Body of pancreas (tissue), 4 donors: ENCODE data around the gene SLC36A2. TPM values are rescaled to one million over a fixed set of nuclear protein-coding genes. Genes with fewer than 3 reads are reported as not detected.

ENCODE experiments used
- ATAC-seq: fragments of 150-250 bp; one replicate; pipeline ENCODE4 v1.9.1; 2016
- DNase-seq, 4 donors: peaks; one replicate each; pipeline ENCODE4 v3.0.0-alpha.2; 2019
- H3K27ac ChIP-seq, 4 donors: fragments of 200-600 bp; sonication (generic); 1 replicate in 3 of 4; 2 replicates in 1 of 4; pipeline versions ENCODE4 v1.5.1 to v1.6.1; 2016 to 2019; ENCODE audit warnings: mild to moderate bottlenecking in 1 of 4, mixed read lengths in 1 of 4, moderate library complexity in 1 of 4
- H3K27me3 ChIP-seq, 2 donors: fragments of 200-600 bp; sonication (generic); one replicate each; pipeline ENCODE4 v1.6.0; 2016; ENCODE audit warnings: mild to moderate bottlenecking in 1 of 2
- H3K36me3 ChIP-seq, 2 donors: fragments of 200-600 bp; sonication (generic); replicated peaks in 1 of 2; 2 replicates each; pipeline ENCODE4 v1.5.1; 2016; ENCODE audit warnings: low read depth in 2 of 2; ENCODE audit not compliant: insufficient read depth in 1 of 2
- H3K4me1 ChIP-seq: fragments of 200-600 bp; sonication (generic); one replicate; pipeline ENCODE4 v1.6.0; 2016
- H3K4me3 ChIP-seq, 2 donors: fragments of 200-600 bp; sonication (generic); 1 replicate in 1 of 2; 2 replicates in 1 of 2; pipeline ENCODE4 v1.5.1; 2016 to 2019
- H3K9me3 ChIP-seq, 3 donors: fragments of 200-600 bp; sonication (generic); 1 replicate in 2 of 3; 2 replicates in 1 of 3; pipeline ENCODE4 v1.5.1; 2016
- POLR2A ChIP-seq, 3 donors: fragments of 450-650 bp; IDR thresholded peaks; one replicate each; pipeline ENCODE4 v1.6.1; 2016; ENCODE audit warnings: antibody characterized with exemption in 3 of 3, mild to moderate bottlenecking in 2 of 3
- WGBS, 2 donors: methylation state at CpG; one replicate each; pipeline ENCODE4 v1.1.5; 2017; 5-methylcytosine and 5-hydroxymethylcytosine counted together
- intact Hi-C: fragments of 100-400 bp; cut with DNase I; formaldehyde crosslinking; loops from one replicate; pipeline ENCODE4 v1.15.1; 2023
- total RNA-seq, 2 donors: library from RNA; depleted of rRNA; stranded (reverse); fragments of >200 nt; gene quantifications; one replicate each; pipeline ENCODE4 v1.1.0, GENCODE V29; 2016
- TF ChIP-seq, protein P1 (sequence below), 7 experiments: fragments of 450-650 bp in 4 of 7; fragments of 200-600 bp in 3 of 7; sonication (generic) in 3 of 7; IDR thresholded peaks; one replicate each; pipeline ENCODE4 v1.5.1; 2016 to 2019; ENCODE audit warnings: antibody characterized with exemption in 7 of 7

The SLC36A2 gene
- total RNA-seq, 2 donors from 2014 or later, result not detected

DNA sequence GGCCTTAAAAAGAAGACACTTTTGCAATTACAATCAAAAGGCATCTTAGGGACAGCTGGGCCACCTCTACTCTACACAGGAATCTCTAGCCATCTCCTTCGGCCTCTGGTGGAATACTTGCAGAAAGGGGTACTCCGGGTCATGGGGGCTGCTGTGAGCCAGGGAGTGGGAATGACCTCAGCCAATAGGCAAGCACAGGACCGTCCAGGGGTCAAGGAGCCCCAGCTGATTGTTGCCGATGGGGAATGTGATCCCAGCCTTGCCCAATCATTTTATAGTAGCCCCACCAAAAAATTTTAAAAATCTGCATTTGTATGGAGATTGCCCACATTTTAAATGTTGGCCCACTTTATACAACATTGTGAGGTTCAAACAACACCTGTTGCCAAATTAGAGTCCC lies 26.9 kb downstream of the SLC36A2 start:
- Histone ChIP-seq H3K9me3 (no peaks in the 10 kb centered on the region), H3K4me1 (no peaks in the 10 kb centered on the region), H3K27me3 (no peaks in the 10 kb centered on the region), H3K4me3 (no peak overlapping the region), H3K36me3 (no peaks in the 10 kb centered on the region), H3K27ac (no peak overlapping the region)
- TF ChIP-seq POLR2A (IDR thresholded peaks at IDR 0.05), result no peak
- TF ChIP-seq, protein P1, sequence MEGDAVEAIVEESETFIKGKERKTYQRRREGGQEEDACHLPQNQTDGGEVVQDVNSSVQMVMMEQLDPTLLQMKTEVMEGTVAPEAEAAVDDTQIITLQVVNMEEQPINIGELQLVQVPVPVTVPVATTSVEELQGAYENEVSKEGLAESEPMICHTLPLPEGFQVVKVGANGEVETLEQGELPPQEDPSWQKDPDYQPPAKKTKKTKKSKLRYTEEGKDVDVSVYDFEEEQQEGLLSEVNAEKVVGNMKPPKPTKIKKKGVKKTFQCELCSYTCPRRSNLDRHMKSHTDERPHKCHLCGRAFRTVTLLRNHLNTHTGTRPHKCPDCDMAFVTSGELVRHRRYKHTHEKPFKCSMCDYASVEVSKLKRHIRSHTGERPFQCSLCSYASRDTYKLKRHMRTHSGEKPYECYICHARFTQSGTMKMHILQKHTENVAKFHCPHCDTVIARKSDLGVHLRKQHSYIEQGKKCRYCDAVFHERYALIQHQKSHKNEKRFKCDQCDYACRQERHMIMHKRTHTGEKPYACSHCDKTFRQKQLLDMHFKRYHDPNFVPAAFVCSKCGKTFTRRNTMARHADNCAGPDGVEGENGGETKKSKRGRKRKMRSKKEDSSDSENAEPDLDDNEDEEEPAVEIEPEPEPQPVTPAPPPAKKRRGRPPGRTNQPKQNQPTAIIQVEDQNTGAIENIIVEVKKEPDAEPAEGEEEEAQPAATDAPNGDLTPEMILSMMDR (IDR thresholded peaks at IDR 0.05), result no peak
- 77 to 88% methylated on average over 4 of the region's 4 CpGs for WGBS, 2 donors
- ATAC-seq (no peak), DNase-seq (no peak)
- intact Hi-C loops, result no loop called here

DNA sequence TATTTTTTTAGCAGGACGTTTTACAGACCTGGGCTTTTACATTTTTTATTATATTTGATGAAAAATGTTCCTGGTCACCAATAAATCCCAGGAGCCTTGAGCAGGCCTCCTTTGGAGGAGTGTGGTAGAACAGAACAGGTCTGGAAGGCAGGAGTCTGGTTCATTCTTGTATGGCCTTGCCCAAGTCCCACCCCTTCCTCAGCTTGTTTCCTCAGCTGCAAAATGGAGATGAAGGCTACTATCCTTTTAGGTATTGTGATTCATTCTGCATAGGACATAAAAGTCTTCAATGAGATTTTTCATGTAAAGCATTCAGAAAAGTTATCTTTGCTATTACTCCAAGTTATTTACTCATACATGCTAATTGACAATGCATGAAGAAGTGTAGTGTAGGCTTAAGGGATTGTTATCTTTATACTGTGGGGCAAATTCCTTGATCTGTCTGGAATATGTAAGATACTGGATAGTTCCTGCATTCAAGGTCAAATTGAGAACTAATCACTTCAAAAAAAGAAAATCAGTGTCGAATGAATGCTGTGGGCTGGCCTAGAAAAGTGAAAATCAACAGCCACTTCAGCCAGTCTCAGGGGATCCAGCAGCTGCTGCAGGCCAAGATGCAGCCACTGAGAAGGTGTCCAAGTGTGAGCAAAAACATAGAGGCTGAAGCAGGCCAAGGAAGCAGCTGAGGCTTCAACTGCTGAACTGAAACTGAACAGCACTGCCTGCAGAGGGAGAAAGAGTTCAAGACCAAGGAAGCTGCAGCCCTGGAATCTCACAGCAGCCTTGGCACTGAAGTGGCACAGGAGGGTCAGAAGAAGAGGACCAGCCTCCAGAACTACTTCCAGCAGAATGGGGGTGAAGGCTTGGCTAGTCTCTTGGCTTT lies 28.3 kb downstream of the SLC36A2 start:
- no peak overlapping the region for H3K4me3 ChIP-seq
- no peaks in the 10 kb centered on the region for H3K36me3 ChIP-seq
- TF ChIP-seq, protein P1 (IDR thresholded peaks at IDR 0.05), result no peak
- no peak for TF ChIP-seq POLR2A (IDR thresholded peaks at IDR 0.05)
- ATAC-seq (no peak), DNase-seq (peak in 2 of 4 donors; percentile 18 to 30)
- 28 to 43% methylated on average over 2 of the region's 2 CpGs for WGBS, 2 donors
- H3K27ac ChIP-seq, result no peak overlapping the region
- no peaks in the 10 kb centered on the region for H3K9me3 ChIP-seq
- H3K27me3 ChIP-seq, result no peaks in the 10 kb centered on the region
- no peaks in the 10 kb centered on the region for H3K4me1 ChIP-seq
- intact Hi-C loops, result no loop called here

DNA sequence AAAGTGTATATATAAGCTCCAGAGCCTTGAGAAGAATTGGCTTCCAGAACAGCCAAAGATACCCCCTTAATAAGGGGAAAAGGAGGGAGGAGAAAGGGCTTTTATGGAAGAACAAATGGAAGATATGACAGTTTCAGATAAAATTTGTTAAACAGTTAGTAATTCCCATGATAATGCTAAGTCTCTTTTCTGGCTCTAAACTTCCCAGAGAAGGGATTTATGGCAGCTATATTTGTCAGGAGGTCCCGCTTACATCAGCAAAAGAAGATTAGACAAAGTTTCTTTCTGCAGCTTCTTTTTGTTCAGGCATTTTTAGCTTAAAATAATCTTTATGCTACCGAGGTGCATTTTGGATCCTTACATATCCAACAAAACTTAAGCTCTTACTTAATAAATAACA lies 29.5 kb downstream of the SLC36A2 start:
- Histone ChIP-seq H3K4me3 (no peak overlapping the region), H3K27ac (no peak overlapping the region), H3K4me1 (no peaks in the 10 kb centered on the region), H3K9me3 (no peaks in the 10 kb centered on the region), H3K27me3 (no peaks in the 10 kb centered on the region), H3K36me3 (no peaks in the 10 kb centered on the region)
- intact Hi-C loops, result no loop called here
- WGBS, 2 donors, result 64 to 66% methylated on average over 2 of the region's 2 CpGs
- DNase-seq (no peak), ATAC-seq (no peak)
- TF ChIP-seq, protein P1 (IDR thresholded peaks at IDR 0.05), result no peak
- no peak for TF ChIP-seq POLR2A (IDR thresholded peaks at IDR 0.05)

DNA sequence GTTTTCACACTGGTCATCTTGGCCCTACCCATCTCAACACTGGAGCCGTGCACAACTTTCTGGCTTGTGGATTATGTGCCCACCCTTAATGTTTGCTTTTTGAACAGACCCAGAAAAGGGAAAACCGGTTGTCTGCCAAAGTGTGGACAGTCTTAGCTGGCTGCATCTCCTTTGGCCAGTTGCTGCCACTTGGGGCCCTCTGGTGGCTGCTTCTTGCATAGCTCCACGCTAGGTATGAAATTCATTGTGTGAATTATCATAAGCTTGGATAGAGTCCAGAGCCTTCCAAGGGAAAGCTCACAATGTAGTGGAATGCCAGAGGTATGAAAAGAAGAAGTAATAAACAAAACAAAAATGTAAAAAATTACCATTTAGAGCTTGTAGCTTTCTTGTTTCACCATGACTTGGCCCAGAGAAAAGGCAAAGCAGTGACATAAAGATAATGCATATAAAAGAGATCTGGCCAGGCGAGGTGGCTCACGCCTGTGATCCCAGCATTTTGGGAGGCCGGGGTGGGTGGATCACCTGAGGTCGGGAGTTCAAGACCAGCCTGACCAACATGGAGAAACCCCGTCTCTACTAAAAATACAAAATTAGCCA lies 31.3 kb downstream of the SLC36A2 start:
- no peaks in the 10 kb centered on the region for H3K27me3 ChIP-seq
- DNase-seq (peak; percentile 85 to 93 (median 87)), ATAC-seq (peak; percentile 90)
- H3K4me3 ChIP-seq, result no peak overlapping the region
- WGBS, 2 donors, result 43 to 47% methylated on average over 8 of the region's 8 CpGs
- H3K4me1 ChIP-seq, result no peaks in the 10 kb centered on the region
- no peaks in the 10 kb centered on the region for H3K9me3 ChIP-seq
- H3K27ac ChIP-seq, result no peak overlapping the region
- TF ChIP-seq, protein P1 (IDR thresholded peaks at IDR 0.05), result peak; percentile 72 to 87 (median 78)
- TF ChIP-seq POLR2A (IDR thresholded peaks at IDR 0.05), result no peak
- intact Hi-C loops, result no loop called here
- no peaks in the 10 kb centered on the region for H3K36me3 ChIP-seq
